ENCODE measurements around the gene DLX1. TPM values are rescaled to one million over a fixed set of nuclear protein-coding genes. Genes with fewer than 3 reads are reported as not detected.

DLX1 gene
- total and polyA plus RNA-seq, 4 donors: not detected

GRCh38 chr2:172086241-172087206 lies 1.2 kb downstream of the DLX1 start:
- no peak overlapping the region for H3K9ac ChIP-seq (ENCODE audit: low read depth in 1 of 2, low read length in 2 of 2)
- whole genome bisulfite sequencing: 8% methylated on average over 54 of the region's 54 CpGs

GRCh38 chr2:172087207-172087779 lies 2.0 kb downstream of the DLX1 start:
- no peak for DNase-seq (ENCODE audit: low spot score)
- Histone ChIP-seq H3K27me3 (ENCODE audit: control insufficient read depth in 4 of 4, insufficient read depth in 4 of 4, low read length in 3 of 4) (peaks cover 0 to 69% (median 35%) of the 10 kb centered on the region in 4 donors), H3K4me3 (ENCODE audit: low read depth in 1 of 3, low read length in 3 of 3) (no peak overlapping the region), H3K4me1 (ENCODE audit: control insufficient read depth in 4 of 4, insufficient read depth in 4 of 4, low read length in 3 of 4) (peaks cover 11 to 45% (median 20%) of the 10 kb centered on the region in 4 donors), H3K9me3 (ENCODE audit: control insufficient read depth in 4 of 4, low read length in 3 of 4) (peaks cover 0 to 4% (median 0%) of the 10 kb centered on the region in 4 donors), H3K9ac (ENCODE audit: low read depth in 1 of 2, low read length in 2 of 2) (no peak overlapping the region), H3K27ac (ENCODE audit: low read depth in 1 of 2, low read length in 2 of 2) (no peak overlapping the region), H3K36me3 (ENCODE audit: control insufficient read depth in 4 of 4, insufficient read depth in 3 of 4, low read depth in 1 of 4, low read length in 3 of 4) (no peaks in the 10 kb centered on the region)
- WGBS: 12% methylated on average over 31 of the region's 31 CpGs
- TF ChIP-seq NR2F2 (IDR thresholded peaks at IDR 0.05) (no peak), TAF1 (conservative IDR thresholded peaks at IDR 0.05) (no peak), RAD21 (IDR thresholded peaks at IDR 0.05) (no peak), YY1 (IDR thresholded peaks at IDR 0.05) (no peak), EGR1 (IDR thresholded peaks at IDR 0.05; ENCODE audit: low read depth in 2 of 2) (no peak), FOXA1 (IDR thresholded peaks at IDR 0.05) (no peak), CTCF (IDR thresholded peaks at IDR 0.05; ENCODE audit: low read depth, low read length, missing input control) (no peak), JUND (IDR thresholded peaks at IDR 0.05) (no peak), HNF4A (conservative IDR thresholded peaks at IDR 0.05) (no peak), RXRA (IDR thresholded peaks at IDR 0.05) (no peak), REST (IDR thresholded peaks at IDR 0.05) (no peak), FOXA2 (IDR thresholded peaks at IDR 0.05) (no peak)

More at GRCh38 chr2:172086241-172087206, 1.2 kb downstream of the DLX1 start:
- Histone ChIP-seq H3K9me3 (ENCODE audit: control insufficient read depth in 4 of 4, low read length in 3 of 4) (peaks cover 0 to 2% (median 0%) of the 10 kb centered on the region in 4 donors), H3K36me3 (ENCODE audit: control insufficient read depth in 4 of 4, insufficient read depth in 3 of 4, low read depth in 1 of 4, low read length in 3 of 4) (no peaks in the 10 kb centered on the region), H3K4me1 (ENCODE audit: control insufficient read depth in 4 of 4, insufficient read depth in 4 of 4, low read length in 3 of 4) (peaks cover 11 to 45% (median 20%) of the 10 kb centered on the region in 4 donors), H3K27ac (ENCODE audit: low read depth in 1 of 2, low read length in 2 of 2) (no peak overlapping the region), H3K27me3 (ENCODE audit: control insufficient read depth in 4 of 4, insufficient read depth in 4 of 4, low read length in 3 of 4) (peaks cover 0 to 67% (median 32%) of the 10 kb centered on the region in 4 donors), H3K4me3 (ENCODE audit: low read depth in 1 of 3, low read length in 3 of 3) (no peak overlapping the region)
- TF ChIP-seq RAD21 (IDR thresholded peaks at IDR 0.05) (no peak), CTCF (IDR thresholded peaks at IDR 0.05; ENCODE audit: low read depth, low read length, missing input control) (peak; percentile 5), ZBTB33 (IDR thresholded peaks at IDR 0.05) (no peak), MAX (IDR thresholded peaks at IDR 0.05) (no peak), FOXA2 (IDR thresholded peaks at IDR 0.05) (no peak)
- DNase-seq (ENCODE audit: low spot score): no peak
